Stromal cell of bone marrow (primary cell): ENCODE measurements around the gene GNB1.

Experiments used
- DNase-seq: peaks from one replicate; pipeline ENCODE4 v3.0.0-alpha.2; 2012; ENCODE audit warnings: low read depth

GNB1 gene

DNA sequence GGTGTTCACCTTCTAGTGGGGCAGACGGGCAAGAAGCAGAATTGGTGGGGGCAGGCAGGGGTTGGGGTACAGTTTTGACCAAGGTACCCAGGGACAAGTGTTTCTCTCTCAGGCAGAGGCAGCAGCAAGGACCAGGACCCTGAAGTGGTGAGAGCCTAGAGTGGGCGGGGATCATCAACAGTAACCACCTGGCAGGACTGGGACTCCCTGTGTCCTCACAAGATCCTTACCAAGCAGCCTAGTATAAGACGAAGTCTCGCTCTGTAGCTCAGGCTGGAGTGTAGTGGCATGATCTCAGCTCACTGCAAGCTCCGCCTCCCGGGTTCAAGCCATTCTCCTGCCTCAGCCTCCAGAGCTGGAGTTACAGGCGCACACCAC lies 109.4 kb downstream of the GNB1 start:
- no peak for DNase-seq

DNA sequence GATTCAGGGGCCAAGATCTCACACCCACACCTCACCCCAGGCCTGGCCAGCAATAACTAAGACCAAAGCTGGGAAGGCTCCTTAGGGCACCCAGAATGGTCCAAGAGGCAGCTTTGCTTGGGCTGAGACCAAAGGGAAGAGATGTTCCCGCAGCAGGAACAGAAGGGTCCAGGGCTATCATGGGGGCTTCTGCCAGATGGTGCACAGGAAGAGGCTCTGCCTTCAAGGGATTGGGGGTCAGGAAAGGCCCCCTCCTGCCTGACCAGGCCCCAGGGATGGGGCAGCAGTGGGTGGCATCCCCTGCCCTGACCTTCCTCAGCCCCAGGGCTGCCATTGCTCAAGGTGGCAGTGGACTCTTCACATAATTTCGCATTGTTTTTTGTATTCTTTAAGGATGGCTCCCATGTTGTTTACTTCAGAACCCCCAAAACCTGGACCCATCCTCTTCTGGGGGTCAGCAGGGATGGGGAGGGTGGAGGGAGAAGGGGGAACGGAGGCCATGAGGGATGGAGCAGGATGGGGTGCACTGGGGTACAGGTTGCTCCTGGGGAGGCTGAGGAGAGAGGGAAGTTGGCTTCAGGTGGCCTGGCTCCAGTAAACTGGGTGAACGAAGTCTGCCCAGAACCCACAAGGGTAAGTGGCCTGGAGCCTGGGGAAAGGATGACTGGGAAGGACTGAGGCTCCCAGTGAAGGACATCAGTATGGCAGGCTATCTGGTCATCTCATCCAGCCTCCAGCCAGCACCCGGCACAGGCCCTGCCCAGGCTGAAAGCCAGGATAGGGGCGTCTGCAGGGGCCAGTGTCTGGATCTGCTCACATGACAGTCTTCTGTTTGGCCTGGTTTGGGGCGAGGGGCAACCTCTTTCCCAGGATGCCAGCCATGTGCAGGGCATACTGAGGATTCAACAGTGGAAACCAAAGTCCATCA lies 110.0 kb downstream of the GNB1 start:
- DNase-seq: no peak

DNA sequence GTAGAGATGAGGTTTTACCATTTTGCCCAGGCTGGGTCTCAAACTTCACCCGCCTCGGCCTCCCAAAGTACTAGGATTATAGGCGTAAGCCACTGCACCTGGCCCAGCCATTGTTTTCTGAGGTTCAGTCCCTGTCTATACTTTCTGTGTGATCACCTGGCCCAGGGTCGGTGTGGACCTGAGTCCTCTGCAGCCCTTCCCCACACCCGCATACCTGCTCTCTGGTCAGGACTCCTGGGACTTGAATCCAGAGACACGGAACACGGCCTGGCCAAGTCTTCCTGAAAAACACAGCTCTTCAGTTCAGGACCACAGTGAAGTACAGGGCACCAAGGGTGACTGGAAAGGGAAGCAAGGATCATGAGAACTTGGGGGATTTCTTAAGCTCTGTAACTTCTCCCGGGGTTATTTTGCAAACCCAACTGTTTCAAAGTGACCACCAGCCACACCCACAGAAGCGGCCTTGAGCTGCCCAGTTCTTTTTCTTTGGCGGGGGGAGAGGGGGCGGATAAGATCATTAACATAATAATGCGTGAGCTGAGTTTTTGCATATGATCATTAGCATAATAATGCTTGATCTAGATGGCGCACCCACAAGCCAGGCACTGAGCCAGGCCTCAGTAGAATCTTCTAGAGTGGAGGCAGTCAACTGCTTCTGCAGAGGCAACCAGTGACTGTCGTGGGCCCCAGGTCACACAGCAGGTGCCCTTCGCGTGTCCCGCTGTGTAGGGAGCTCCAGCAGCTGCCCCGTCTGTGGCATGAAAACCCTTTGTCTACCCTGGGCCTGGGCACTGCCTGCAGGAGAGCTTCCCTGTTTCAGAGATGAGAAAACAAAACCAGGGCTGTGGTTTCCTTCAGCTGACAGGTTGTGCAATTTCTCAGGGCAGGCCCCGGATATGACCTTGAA lies 110.9 kb downstream of the GNB1 start:
- DNase-seq: peak; percentile 32

GRCh38 chr1:1779320-1779675 lies 111.6 kb downstream of the GNB1 start:
- DNase-seq: no peak

- no peak for DNase-seq
Observed at GRCh38 chr1:1778663-1779319, 112.1 kb downstream of the GNB1 start.

DNA sequence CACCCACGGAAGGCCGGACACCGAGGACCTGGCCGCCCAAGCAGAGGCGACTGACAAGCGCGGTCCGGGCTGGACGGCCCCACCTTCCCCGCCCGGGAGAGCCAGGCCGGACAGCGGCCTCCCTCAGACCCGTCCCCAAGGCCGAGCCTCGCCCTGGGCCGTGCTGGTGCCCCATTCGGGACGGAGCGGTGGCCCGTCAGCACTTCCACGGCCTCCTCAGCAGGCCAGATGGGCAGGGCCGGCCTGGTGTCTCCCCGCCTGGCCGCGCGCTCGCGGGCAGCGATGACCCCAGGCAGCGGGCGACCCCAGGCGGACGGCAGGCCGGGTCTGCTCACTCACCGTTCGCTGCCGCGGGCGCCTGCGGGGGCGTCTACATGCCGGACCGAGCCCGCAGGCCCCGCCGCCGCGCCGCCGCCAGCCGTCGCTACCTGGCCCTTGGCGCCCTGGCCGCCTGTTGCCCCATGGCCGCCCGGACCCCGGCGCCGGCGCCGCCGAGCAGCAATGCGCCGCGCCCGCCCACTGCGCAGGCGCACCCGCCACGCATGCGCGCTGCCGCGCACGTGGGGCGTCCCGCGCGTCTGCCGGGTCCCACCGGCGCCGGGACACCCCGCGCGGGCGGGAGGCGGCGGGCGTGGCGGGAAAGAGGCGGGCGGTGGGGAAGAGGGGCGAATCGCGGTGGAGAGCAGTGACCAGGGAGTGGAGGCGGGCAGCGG lies 112.8 kb downstream of the GNB1 start, which contains the start of gene NADK:
Gene NADK, minus strand, starts transcription at position 521 of the 713 bp plus-strand sequence. CDS start 13,064 bp downstream, outside the sequence.
- no peak for DNase-seq

- peak; percentile 33 for DNase-seq
Observed at GRCh38 chr1:1777583-1777899, 113.3 kb downstream of the GNB1 start.

DNA sequence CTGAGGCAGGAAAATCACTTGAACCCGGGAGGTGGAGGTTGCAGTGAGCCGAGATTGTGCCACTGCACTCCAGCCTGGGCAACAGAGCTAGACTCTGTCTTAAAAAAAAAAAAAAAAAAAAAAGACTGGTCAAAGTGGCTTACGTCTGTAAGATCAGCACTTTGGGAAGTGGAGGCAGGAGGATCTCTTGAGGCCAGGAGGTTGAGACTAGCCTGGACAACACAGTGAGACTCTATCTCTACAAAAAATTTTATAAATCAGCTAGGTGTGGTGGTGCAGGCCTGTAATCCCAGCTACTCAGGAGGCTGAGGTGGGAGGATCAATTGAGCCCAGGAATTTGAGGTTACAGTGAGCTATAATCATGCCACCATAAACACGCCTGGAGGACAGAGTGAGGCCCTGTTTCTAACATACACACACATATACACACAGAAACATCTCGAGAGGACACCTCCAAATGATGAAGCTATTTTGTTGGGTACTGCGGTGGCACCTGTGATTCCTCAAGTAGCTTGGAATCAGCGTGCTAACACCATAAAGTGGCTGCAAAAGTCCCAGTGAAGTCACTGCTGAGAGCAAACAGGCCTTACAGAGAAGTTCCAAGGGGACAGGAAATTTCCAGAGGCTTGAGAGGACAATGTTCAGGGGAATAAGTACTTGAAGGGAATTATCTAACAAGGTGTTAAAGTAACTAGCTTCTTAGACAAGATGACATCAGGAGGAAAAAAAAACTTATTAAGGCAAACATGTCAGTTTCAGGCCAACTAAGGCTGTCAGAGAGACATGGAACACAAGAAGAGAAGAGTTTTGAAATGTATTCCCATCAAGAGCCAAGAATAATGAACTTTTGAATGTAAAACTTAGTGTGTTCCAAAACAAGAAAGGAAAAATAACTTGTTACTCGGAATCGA lies 114.0 kb downstream of the GNB1 start:
- no peak for DNase-seq

DNA sequence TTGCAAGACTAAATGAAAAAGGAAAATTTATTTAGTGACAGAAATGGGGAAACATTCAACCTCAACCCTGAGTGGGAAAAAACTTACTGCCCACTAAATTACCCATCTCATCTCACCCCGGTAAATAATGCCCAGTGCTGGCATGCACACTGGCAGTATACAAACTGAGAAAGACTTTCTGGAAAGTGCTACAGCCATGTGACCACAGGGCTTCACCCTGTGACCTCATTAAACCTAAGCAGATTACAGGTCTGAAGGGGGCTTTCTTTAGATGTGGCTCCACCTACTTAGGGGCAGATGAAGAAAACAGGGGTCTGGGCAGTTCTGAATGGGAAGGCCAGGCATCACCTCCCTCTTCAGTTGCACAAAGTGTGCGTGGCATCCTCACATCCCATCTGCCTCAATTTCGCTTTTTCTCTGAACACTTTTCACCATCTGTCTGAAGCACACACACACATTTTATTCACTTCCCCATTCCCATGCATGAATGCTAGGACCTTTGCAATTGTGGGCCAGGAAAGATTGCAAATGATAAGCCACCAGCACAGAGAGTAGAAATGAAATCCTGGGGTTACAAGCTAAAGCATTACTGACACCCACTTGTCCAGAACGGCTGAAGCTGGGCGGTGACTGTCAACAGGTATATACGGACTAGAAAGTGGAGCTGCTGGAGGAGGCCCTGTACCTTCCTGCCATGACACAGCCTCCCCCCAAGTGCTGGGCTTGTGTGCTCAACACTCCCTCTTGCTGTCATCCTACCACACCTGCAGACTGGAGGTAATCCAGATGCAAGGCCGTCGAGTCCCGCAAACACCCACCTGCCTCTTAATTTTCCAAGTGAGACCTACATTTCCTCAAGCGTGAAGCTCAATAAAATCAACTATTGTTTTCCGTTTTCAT lies 115.3 kb downstream of the GNB1 start:
- no peak for DNase-seq

DNA sequence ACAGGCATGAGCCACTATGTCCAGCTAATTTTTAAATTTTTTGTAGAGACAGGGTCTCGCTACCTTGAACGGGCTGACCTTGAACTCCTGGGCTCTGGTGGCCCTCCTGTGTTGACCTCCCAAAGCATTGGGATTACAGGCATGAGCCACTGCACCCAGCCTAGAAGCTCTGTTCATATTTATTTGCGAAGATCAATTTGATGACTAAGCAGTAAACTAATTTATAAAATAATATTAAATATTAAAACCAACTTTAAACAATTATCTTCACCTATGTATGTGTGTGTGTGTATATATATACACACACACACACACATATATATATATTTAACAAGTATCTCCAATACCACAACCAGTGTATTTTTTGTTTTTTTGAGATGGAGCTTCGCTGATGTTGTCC lies 117.0 kb downstream of the GNB1 start:
- DNase-seq: no peak

DNA sequence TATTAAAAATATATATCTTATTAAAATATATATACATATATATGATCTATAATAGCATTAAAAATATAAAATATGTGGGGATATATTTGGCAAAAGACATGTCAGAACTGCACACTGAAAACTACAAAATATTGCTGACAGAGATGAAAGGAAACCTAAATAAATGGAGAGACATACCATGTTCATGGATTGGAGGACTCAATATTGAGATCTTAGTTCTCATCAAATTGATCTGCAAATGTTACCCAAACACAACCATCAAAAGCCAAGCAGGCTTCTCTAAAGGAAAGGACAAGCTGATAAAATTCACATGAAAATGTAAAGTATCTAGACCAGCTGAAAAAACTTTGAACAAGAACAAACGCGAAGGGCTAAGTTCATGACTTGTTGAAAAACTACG lies 119.8 kb downstream of the GNB1 start:
- no peak for DNase-seq

- no peak for DNase-seq
Observed at GRCh38 chr1:1770102-1770501, 120.8 kb downstream of the GNB1 start.

DNA sequence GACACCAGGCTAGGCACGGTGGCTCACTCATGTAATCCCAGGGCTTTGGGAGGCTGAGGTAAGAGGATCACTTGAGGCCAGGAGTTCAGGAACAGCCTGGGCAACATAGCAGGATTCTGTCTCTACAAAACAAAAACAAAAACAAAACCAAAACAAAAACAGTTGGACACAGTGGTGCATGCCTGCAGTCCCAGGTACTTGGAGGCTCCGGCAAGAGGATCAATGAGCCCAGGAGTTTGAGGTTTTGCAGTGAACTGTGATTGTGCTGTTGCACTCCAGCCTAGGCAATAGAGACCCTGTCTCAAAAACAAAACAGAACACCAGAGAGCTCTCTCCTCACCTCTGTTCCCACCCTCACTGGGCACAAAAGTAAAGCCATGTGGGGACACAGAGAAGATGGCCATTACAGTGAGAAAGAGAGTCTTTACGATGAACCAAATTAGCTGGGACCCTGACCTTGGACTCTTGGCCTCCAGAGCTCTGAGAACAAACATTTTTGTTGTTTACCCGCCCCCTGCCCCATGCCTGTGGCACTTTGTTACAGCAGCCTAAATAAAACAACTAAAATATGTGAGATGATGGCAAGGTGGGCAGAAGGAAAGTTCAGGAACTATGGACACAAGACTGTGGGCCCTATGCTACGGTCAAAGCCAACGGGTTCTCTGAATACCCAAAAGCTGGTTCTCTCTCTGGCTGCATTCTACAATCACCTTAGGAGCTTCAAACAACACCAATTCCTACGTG lies 122.5 kb downstream of the GNB1 start:
- DNase-seq: no peak

- no peak for DNase-seq
Observed at GRCh38 chr1:1764876-1765470, 125.9 kb downstream of the GNB1 start.

- DNase-seq: no peak
Observed at GRCh38 chr1:1763657-1764621, 126.9 kb downstream of the GNB1 start.

DNA sequence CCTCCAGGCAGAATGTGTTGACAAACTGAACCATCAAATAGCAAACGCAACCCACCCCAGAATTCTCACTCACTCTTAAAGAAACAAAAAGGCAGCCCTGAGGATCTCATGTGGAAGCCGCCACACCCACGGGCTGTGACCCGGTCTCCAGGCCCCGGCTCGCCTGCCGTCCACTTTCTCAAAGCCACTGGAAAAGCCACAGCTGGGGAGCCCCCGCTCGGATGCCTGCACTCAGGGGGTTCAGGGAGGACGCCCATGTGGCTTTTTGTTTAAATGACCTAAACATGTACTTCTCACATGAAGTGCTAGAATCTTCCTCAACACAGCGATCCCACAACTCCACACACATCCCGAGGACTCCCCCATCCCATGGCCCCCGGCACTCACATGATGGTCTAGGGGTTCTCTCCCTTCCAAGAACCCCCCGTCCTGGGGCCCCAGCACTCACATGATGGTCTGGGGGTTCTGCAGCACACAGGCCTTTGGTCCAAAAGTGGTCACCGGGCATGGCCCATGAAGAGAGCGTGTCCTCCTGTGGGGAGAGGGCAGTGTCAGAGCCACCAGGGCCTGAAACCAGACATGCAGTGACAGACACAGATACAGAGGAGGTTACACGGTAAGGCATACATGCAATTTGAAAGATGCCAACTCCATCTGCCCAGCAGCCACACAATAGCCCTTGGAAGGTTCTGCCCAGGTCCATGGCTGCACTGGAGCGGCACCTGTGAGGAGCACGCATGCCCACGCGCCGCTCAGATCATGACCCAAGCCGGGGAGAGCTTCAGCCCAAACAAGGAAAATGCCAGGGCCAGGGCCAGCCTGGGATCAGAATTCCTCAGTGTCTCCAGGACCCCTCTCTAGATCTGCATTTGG lies 129.1 kb downstream of the GNB1 start:
- no peak for DNase-seq
